Karpas-422 (cell line): ENCODE data around the gene AMDHD1. TPM values are rescaled to one million over a fixed set of nuclear protein-coding genes. Genes with fewer than 3 reads are reported as not detected.
"Not testable (repeated sequence)": the region's sequence is repeated elsewhere in the genome, so short reads cannot be mapped to it uniquely, and the experiment has no call there.

Experiments
- DNase-seq: peaks from one replicate; pipeline ENCODE4 v3.0.0-alpha.2; 2015
- H2AFZ ChIP-seq: fragments of 200-600 bp; sonication (generic); 2 replicates; pipeline ENCODE4 v1.6.1; 2014; ENCODE audit warnings: antibody characterized with exemption, low read length, mixed read lengths
- H3K27ac ChIP-seq: fragments of 200-600 bp; sonication (generic); 2 replicates; pipeline ENCODE4 v1.5.1; 2014; ENCODE audit warnings: mild to moderate bottlenecking, low read length, moderate library complexity
- H3K27me3 ChIP-seq: fragments of 200-600 bp; sonication (generic); 2 replicates; pipeline ENCODE4 v1.6.1; 2014; ENCODE audit warnings: low read length, mixed read lengths
- H3K36me3 ChIP-seq: fragments of 200-600 bp; sonication (generic); 2 replicates; pipeline ENCODE4 v1.6.1; 2014; ENCODE audit warnings: low read length, mixed read lengths; ENCODE audit not compliant: insufficient read depth
- H3K4me1 ChIP-seq: fragments of 200-600 bp; sonication (generic); 2 replicates; pipeline ENCODE4 v1.6.1; 2014; ENCODE audit warnings: mild to moderate bottlenecking, low read length, mixed read lengths
- H3K4me2 ChIP-seq: fragments of 200-600 bp; sonication (generic); 2 replicates; pipeline ENCODE4 v1.6.1; 2014; ENCODE audit warnings: low read length, low read depth, mild to moderate bottlenecking; ENCODE audit not compliant: poor library complexity, severe bottlenecking
- H3K4me3 ChIP-seq: fragments of 200-600 bp; sonication (generic); 2 replicates; pipeline ENCODE4 v1.5.1; 2014; ENCODE audit warnings: mild to moderate bottlenecking, antibody characterized with exemption, low read length, mixed read lengths
- H3K79me2 ChIP-seq: fragments of 200-600 bp; sonication (generic); 2 replicates; pipeline ENCODE4 v1.6.1; 2014; ENCODE audit warnings: mild to moderate bottlenecking, low read length, mixed read lengths
- H3K9ac ChIP-seq: fragments of 200-600 bp; sonication (generic); 2 replicates; pipeline ENCODE4 v1.6.0; 2014; ENCODE audit warnings: low read length
- H3K9me2 ChIP-seq: fragments of 200-600 bp; sonication (generic), shearing (Covaris generic); replicated peaks from 2 replicates; pipeline ENCODE4 v1.6.0; 2014; ENCODE audit warnings: mild to moderate bottlenecking, low read length, moderate library complexity; ENCODE audit not compliant: insufficient read depth
- H3K9me3 ChIP-seq: fragments of 300-700, 200-600 bp; sonication (generic); 2 replicates; pipeline ENCODE4 v1.6.1; 2014; ENCODE audit warnings: low read length, mixed read lengths
- H4K20me1 ChIP-seq: fragments of 200-600 bp; sonication (generic); 2 replicates; pipeline ENCODE4 v1.6.1; 2014; ENCODE audit warnings: mild to moderate bottlenecking, antibody characterized with exemption, low read length, low read depth; ENCODE audit not compliant: insufficient read depth
- total RNA-seq: library from RNA; depleted of rRNA; stranded (reverse); fragments of >200 nt; shearing (Covaris generic); gene quantifications from 2 replicates; pipeline ENCODE4 v1.2.3, GENCODE V29; 2014; ENCODE audit warnings: low replicate concordance

AMDHD1 gene
- total RNA-seq, 1 experiment from 2014 or later, result 0.56 TPM

DNA sequence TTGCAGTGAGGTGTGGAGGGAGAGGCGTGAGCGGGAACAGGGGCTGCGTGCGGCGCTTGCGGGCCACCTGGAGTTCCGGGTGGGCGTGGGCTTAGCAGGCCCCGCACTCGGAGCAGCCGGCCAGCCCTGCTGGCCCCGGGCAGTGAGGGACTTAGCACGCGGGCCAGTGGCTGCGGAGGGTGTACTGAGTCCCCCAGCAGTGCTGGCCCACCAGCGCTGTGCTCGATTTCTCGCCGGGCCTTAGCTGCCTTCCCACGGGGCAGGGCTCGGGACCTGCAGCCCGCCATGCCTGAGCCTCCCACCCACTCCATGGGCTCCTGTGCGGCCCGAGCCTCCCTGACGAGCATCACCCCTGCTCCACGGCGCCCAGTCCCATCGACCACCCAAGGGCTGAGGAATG, 26.0 kb downstream of the AMDHD1 start:
- DNase-seq, H3K36me3 ChIP-seq, H4K20me1 ChIP-seq, H3K9me2 ChIP-seq, H2AFZ ChIP-seq, H3K9ac ChIP-seq, H3K27me3 ChIP-seq, H3K4me1 ChIP-seq, H3K79me2 ChIP-seq, H3K4me2 ChIP-seq, H3K27ac ChIP-seq, H3K4me3 ChIP-seq, H3K9me3 ChIP-seq: not testable (repeated sequence)

DNA sequence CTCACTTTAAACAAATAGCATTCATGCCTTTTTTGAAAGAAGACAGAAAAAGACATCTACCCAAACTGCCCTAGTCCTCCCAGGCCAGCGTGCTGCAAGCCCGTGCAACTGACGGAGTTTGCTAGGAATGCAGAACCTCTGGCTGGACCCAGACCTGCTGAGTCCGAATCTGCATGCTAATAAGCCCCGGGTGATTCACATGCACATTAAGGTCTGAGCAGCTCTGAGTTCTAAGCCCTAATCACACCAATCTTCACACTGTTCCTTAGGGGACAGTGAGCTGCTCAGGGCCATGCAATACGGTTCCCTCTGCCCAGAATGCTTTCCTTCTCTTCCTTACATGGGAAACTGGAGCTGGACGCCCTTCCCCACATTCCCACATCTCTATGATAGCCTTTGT, 27.8 kb downstream of the AMDHD1 start:
- H3K9ac ChIP-seq, result no peak overlapping the region
- DNase-seq, result no peak
- H3K27me3 ChIP-seq, result no peaks in the 10 kb centered on the region
- no peak overlapping the region for H3K4me3 ChIP-seq
- no peaks in the 10 kb centered on the region for H3K36me3 ChIP-seq
- no peaks in the 10 kb centered on the region for H3K9me2 ChIP-seq
- no peaks in the 10 kb centered on the region for H3K79me2 ChIP-seq
- no peaks in the 10 kb centered on the region for H4K20me1 ChIP-seq
- H2AFZ ChIP-seq, result no peak overlapping the region
- no peak overlapping the region for H3K27ac ChIP-seq
- H3K9me3 ChIP-seq, result no peaks in the 10 kb centered on the region
- H3K4me1 ChIP-seq, result no peaks in the 10 kb centered on the region
- no peak overlapping the region for H3K4me2 ChIP-seq

DNA sequence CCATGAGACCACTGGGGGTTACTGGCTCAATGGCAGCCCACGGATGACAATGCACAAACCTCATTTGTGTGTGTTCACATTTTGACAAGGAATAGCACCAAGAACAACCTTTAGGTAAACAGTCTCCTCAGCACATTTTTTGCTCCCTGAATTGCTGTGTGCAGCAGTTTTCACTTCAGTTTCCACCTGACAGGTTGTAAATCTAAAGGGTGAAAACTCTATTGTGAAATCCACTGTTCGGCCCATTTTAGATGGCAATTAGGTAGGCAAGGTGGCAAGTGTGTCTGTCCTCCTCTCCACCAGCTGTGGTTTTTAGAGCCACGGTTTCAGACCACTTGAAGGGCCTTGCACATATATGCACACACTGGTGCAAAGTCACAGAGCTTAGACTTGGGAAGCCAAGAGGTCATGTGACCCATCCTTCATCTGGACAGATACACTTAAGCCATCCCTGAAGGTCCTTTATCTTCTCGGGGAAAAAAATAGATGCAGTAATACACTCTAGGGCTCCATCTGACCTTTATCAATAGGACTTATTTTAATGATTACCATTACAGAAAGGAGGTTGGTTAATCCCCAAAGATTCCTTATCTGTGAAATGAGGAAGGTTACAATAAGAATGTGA, 29.8 kb downstream of the AMDHD1 start:
- Histone ChIP-seq H4K20me1 (no peaks in the 10 kb centered on the region), H3K9me2 (no peaks in the 10 kb centered on the region), H3K4me1 (no peaks in the 10 kb centered on the region), H3K9me3 (no peaks in the 10 kb centered on the region), H3K9ac (no peak overlapping the region), H3K4me2 (no peak overlapping the region), H3K27me3 (no peaks in the 10 kb centered on the region), H3K36me3 (no peaks in the 10 kb centered on the region), H3K4me3 (no peak overlapping the region), H2AFZ (no peak overlapping the region), H3K79me2 (no peaks in the 10 kb centered on the region), H3K27ac (no peak overlapping the region)
- no peak for DNase-seq

DNA sequence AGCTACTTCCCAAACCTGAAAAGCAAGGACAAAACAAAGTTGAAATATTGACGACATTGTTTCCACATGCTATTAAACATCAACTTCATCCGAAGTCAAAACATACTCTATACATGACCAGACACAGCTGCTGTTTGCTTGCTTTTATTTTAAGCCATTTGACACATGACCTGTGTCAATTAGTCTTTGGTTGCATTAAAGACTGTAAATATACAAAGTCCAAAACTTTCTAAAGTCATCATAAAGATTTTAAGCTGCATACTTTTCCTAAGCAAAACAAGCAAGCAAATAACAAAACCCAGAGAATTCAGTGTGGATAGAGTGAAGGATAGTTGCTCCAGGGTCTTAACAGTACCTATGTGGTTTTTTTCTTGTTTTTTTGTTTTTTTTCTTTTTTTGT, 31.2 kb downstream of the AMDHD1 start:
- no peaks in the 10 kb centered on the region for H4K20me1 ChIP-seq
- H3K4me3 ChIP-seq, result no peak overlapping the region
- no peaks in the 10 kb centered on the region for H3K9me3 ChIP-seq
- no peak overlapping the region for H3K9ac ChIP-seq
- DNase-seq, result no peak
- H2AFZ ChIP-seq, result no peak overlapping the region
- no peak overlapping the region for H3K4me2 ChIP-seq
- H3K4me1 ChIP-seq, result no peaks in the 10 kb centered on the region
- no peaks in the 10 kb centered on the region for H3K27me3 ChIP-seq
- H3K79me2 ChIP-seq, result no peaks in the 10 kb centered on the region
- H3K27ac ChIP-seq, result no peak overlapping the region
- no peaks in the 10 kb centered on the region for H3K36me3 ChIP-seq
- H3K9me2 ChIP-seq, result no peaks in the 10 kb centered on the region

DNA sequence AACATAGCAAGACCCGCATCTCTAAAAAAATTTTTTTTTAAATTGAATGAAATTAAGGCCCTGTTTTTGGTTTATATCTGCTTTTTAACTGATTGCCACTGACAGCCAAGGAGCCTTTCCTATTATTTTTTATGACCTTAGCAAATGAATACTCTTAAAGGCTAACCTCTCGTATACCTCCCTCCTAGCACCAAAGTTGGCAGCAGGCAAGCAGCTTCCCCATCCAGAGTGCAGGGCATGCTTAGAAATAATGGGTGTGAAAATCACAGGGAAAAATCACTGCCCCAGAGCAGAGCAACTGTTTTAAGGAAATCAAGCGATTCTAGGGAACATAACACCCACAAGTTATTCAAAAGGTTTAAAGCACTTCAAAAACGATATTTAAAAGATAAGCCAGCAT, 32.4 kb downstream of the AMDHD1 start:
- Histone ChIP-seq H3K27ac (no peak overlapping the region), H3K4me3 (no peak overlapping the region), H3K4me2 (no peak overlapping the region), H3K79me2 (no peaks in the 10 kb centered on the region), H3K36me3 (no peaks in the 10 kb centered on the region), H3K27me3 (no peaks in the 10 kb centered on the region), H3K9ac (no peak overlapping the region), H3K9me2 (no peaks in the 10 kb centered on the region), H3K4me1 (no peaks in the 10 kb centered on the region), H2AFZ (no peak overlapping the region), H4K20me1 (no peaks in the 10 kb centered on the region), H3K9me3 (no peaks in the 10 kb centered on the region)
- no peak for DNase-seq

DNA sequence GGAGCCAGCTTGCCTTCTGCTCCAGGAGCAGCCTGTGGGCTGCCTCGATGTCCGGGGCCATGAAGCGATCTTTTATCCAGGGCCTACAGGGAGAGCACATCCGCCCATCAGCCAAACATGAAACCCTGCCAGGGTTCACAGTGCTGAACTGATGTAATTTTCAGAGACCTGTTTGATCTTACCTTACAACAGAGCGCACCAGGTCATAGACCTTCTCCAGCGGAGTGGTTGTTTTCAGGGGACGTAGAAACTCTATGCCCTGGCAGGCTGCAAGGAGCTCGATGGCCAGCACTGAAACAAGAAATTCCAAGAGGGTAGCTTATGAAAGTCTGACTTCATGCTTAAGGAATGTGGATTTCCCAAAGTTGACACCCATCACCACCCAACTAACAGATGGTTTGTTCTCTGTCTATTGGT, 33.3 kb downstream of the AMDHD1 start:
- Histone ChIP-seq H3K9me2 (no peaks in the 10 kb centered on the region), H3K4me2 (no peak overlapping the region), H3K9me3 (no peaks in the 10 kb centered on the region), H3K4me1 (no peaks in the 10 kb centered on the region), H3K36me3 (no peaks in the 10 kb centered on the region), H3K27ac (no peak overlapping the region), H4K20me1 (no peaks in the 10 kb centered on the region), H3K4me3 (no peak overlapping the region), H3K79me2 (no peaks in the 10 kb centered on the region), H2AFZ (no peak overlapping the region), H3K27me3 (no peaks in the 10 kb centered on the region), H3K9ac (no peak overlapping the region)
- no peak for DNase-seq

DNA sequence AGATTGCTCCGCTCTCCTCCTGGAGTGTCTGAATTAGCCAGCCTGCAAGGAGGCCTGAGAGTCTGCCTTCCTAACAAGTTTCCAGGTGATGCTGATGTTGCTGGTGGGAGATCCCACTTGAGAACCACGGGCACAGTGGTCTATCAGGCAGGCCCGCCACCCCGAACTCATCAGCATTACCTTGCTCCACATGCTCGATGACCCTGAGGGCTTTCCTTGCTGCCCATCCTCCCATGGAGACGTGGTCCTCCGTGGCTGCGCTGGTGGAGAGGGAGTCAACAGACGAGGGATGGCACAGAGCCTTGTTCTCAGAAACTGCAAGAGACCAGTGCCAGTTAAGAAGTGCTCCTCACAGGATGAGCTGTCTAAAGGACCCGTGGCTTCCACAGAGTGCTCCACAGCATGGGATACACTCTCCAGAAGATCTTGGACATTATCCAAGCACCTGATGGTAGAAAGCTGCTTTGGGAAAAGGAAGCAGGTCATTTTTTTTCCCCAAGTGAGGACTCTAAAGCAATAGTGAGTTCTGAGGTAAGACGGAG, 34.7 kb downstream of the AMDHD1 start:
- H2AFZ ChIP-seq, result no peak overlapping the region
- no peaks in the 10 kb centered on the region for H3K9me3 ChIP-seq
- H3K9ac ChIP-seq, result no peak overlapping the region
- H3K27me3 ChIP-seq, result no peaks in the 10 kb centered on the region
- no peak for DNase-seq
- H3K36me3 ChIP-seq, result no peaks in the 10 kb centered on the region
- no peaks in the 10 kb centered on the region for H3K4me1 ChIP-seq
- H3K79me2 ChIP-seq, result no peaks in the 10 kb centered on the region
- no peaks in the 10 kb centered on the region for H3K9me2 ChIP-seq
- no peak overlapping the region for H3K4me2 ChIP-seq
- H4K20me1 ChIP-seq, result no peaks in the 10 kb centered on the region
- H3K27ac ChIP-seq, result no peak overlapping the region
- H3K4me3 ChIP-seq, result no peak overlapping the region

DNA sequence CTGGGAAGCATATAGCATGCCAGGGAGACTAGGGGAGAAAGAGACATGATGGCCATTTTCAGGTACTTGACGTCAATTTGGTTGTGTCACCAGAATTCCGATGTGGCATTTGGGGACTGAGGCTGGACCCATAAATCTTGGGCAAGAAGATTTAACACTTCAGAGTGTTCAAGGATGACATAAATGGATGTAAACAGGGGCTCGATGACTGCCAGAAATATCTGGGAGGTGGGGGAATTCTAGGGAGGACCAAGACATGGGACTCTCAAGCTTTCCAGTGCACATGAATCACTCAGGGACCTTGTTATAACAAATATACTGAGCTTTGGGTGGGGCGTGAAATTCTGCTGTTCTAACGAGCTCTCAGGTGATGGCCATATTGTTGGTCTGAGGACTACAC, 35.2 kb downstream of the AMDHD1 start:
- H3K9me2 ChIP-seq, result no peaks in the 10 kb centered on the region
- no peaks in the 10 kb centered on the region for H3K27me3 ChIP-seq
- H3K9me3 ChIP-seq, result no peaks in the 10 kb centered on the region
- H3K27ac ChIP-seq, result no peak overlapping the region
- H3K4me1 ChIP-seq, result no peaks in the 10 kb centered on the region
- H3K36me3 ChIP-seq, result no peaks in the 10 kb centered on the region
- no peak overlapping the region for H3K4me3 ChIP-seq
- H3K4me2 ChIP-seq, result no peak overlapping the region
- no peak overlapping the region for H2AFZ ChIP-seq
- H3K9ac ChIP-seq, result no peak overlapping the region
- H4K20me1 ChIP-seq, result no peaks in the 10 kb centered on the region
- no peaks in the 10 kb centered on the region for H3K79me2 ChIP-seq
- DNase-seq, result no peak
